K562 (cell line): ENCODE results near the gene SDC3. TPM values are rescaled to one million over a fixed set of nuclear protein-coding genes. Genes with fewer than 3 reads are reported as not detected.

Experiments
- ATAC-seq: fragments of 200-7000 bp; cut with Tn5 transposase; 3 replicates; pipeline ENCODE4 v1.9.1; 2020; ENCODE audit warnings: moderate library complexity
- BruUV-seq: library from RNA; stranded (reverse); fragments of 400-500 nt; replicated peaks from 2 replicates; lab custom pipeline; 2021; lab: Mats Ljungman, UMichigan
- CTCF ChIA-PET: fragments of 300-600 bp; formaldehyde crosslinking; extraction: SDS; loops from one replicate; lab custom pipeline; 2021; ENCODE audit warnings: low intra/inter-chr PET ratio; lab: Yijun Ruan, JAX
- POLR2A ChIA-PET: fragments of 300-600, 350-650 bp; sonication (Branson Sonifier 250); formaldehyde crosslinking; extraction: SDS; loops from one replicate; lab custom pipeline; 2021; ENCODE audit warnings: antibody characterized with exemption, inconsistent platforms; lab: Yijun Ruan, JAX
- DNase-seq, 4 experiments: peaks; one replicate each; pipeline versions ENCODE4 v3.0.0 to v3.0.0-alpha.2; 2011 to 2018; ENCODE audit warnings: low spot score in 3 of 4, mixed read lengths in 3 of 4; ENCODE audit errors: extremely low read depth in 1 of 4
- FAIRE-seq: peaks from 2 replicates; lab custom pipeline; 2011; peaks lifted over from hg19 to GRCh38; lab: Jason Lieb, UNC
- H2AFZ ChIP-seq: 2 replicates; pipeline ENCODE4 v1.6.0; 2011; ENCODE audit warnings: low read depth, low read length, control low read depth, inconsistent platforms
- H3K27ac ChIP-seq: fragments of 200-600 bp; 3 replicates; pipeline ENCODE4 v1.8.0; 2011; ENCODE audit warnings: low read depth, mild to moderate bottlenecking, control low read depth, inconsistent platforms, low read length, moderate library complexity, mixed read lengths; ENCODE audit errors: extremely low read depth
- H3K27me3 ChIP-seq, 2 experiments: fragments of 300-600 bp in 1 of 2; 2 replicates in 1 of 2; 3 replicates in 1 of 2; pipeline versions ENCODE4 v1.6.0 to v1.8.0; 2011; ENCODE audit warnings: inconsistent platforms in 2 of 2, low read length in 2 of 2, mild to moderate bottlenecking in 1 of 2, mixed read lengths in 1 of 2, moderate library complexity in 1 of 2; ENCODE audit not compliant: control insufficient read depth in 2 of 2, insufficient read depth in 2 of 2
- H3K36me3 ChIP-seq: fragments of 300-600 bp; 3 replicates; pipeline ENCODE4 v1.8.0; 2011; ENCODE audit warnings: mild to moderate bottlenecking, low read length, inconsistent platforms; ENCODE audit not compliant: control insufficient read depth, insufficient read depth
- H3K4me1 ChIP-seq, 2 experiments: fragments of 200-600 bp in 1 of 2; replicated peaks in 1 of 2; 2 replicates in 1 of 2; 3 replicates in 1 of 2; pipeline versions ENCODE4 v1.5.1 to v1.8.0; 2011; ENCODE audit warnings: inconsistent platforms in 2 of 2, low read length in 2 of 2, mild to moderate bottlenecking in 1 of 2, mixed read lengths in 1 of 2, moderate library complexity in 1 of 2; ENCODE audit not compliant: control insufficient read depth in 2 of 2, insufficient read depth in 2 of 2
- H3K4me2 ChIP-seq: 2 replicates; pipeline ENCODE4 v1.6.1; 2011; ENCODE audit warnings: low read length, control low read depth, inconsistent platforms, mixed read lengths; ENCODE audit not compliant: insufficient read depth
- H3K4me3 ChIP-seq: fragments of 200-600 bp; sonication (generic), shearing (Covaris generic); 2 replicates; pipeline ENCODE4 v1.5.1; 2016; ENCODE audit warnings: control low read depth, inconsistent platforms
- H3K79me2 ChIP-seq: fragments of 200-600 bp; 3 replicates; pipeline ENCODE4 v1.8.0; 2011; ENCODE audit warnings: low read length, inconsistent platforms; ENCODE audit not compliant: control insufficient read depth, insufficient read depth
- H3K9ac ChIP-seq, 2 experiments: 2 replicates each; pipeline versions ENCODE4 v1.6.0 to v1.6.1; 2011; ENCODE audit warnings: low read depth in 2 of 2, low read length in 2 of 2, control low read depth in 1 of 2, inconsistent platforms in 1 of 2, mild to moderate bottlenecking in 1 of 2, mixed read lengths in 1 of 2; ENCODE audit not compliant: insufficient read depth in 1 of 2
- H3K9me1 ChIP-seq: one replicate; pipeline ENCODE4 v1.6.0; 2011; ENCODE audit warnings: inconsistent platforms, mild to moderate bottlenecking, low read length, moderate library complexity; ENCODE audit not compliant: control insufficient read depth, insufficient read depth
- H3K9me3 ChIP-seq: replicated peaks from 2 replicates; pipeline ENCODE4 v1.5.1; 2011; ENCODE audit warnings: low read depth, low read length, inconsistent platforms; ENCODE audit not compliant: control insufficient read depth, insufficient read depth
- H4K20me1 ChIP-seq: replicated peaks from 2 replicates; pipeline ENCODE4 v1.6.1; 2011; ENCODE audit warnings: low read length, inconsistent platforms, mixed read lengths; ENCODE audit not compliant: control insufficient read depth, insufficient read depth
- ARID3B ChIP-seq: fragments of 250-450 bp; sonication (Bioruptor Pico); IDR thresholded peaks from 2 replicates; pipeline ENCODE4 v1.4.0; 2020; ENCODE audit warnings: borderline replicate concordance
- CEBPG ChIP-seq, 3 experiments: fragments of 200-800 bp in 1 of 3; sonication (Bioruptor generic) in 1 of 3; sonication (generic) in 1 of 3; formaldehyde crosslinking in 1 of 3; IDR thresholded peaks in 2 of 3; conservative IDR thresholded peaks in 1 of 3; 2 replicates each; pipeline versions ENCODE4 v1.6.1 to v1.8.0; 2016 to 2022; ENCODE audit warnings: missing compliant biosample characterization in 2 of 3, missing genetic modification characterization in 2 of 3, mild to moderate bottlenecking in 1 of 3, missing genetic modification reagents in 1 of 3
- EZH2 ChIP-seq: IDR thresholded peaks from 2 replicates; pipeline ENCODE4 v1.6.1; 2012; ENCODE audit warnings: low read depth, mild to moderate bottlenecking, inconsistent platforms, low read length, borderline replicate concordance
- GABPA ChIP-seq: fragments of 200-800 bp; sonication (Bioruptor generic); conservative IDR thresholded peaks from 2 replicates; pipeline ENCODE4 v1.6.1; 2016; ENCODE audit warnings: low read depth, missing genetic modification characterization, missing compliant biosample characterization
- NEUROD1 ChIP-seq: fragments of 150-350 bp; IDR thresholded peaks from 2 replicates; pipeline ENCODE4 v1.6.1; 2014; ENCODE audit warnings: borderline replicate concordance, low read length, low read depth; ENCODE audit not compliant: partially characterized antibody
- NRF1 ChIP-seq, 2 experiments: fragments of 450-650 bp; IDR thresholded peaks in 1 of 2; conservative IDR thresholded peaks in 1 of 2; 2 replicates each; pipeline ENCODE4 v1.6.1; 2014; ENCODE audit warnings: mild to moderate bottlenecking in 2 of 2
- SPI1 ChIP-seq: IDR thresholded peaks from 2 replicates; pipeline ENCODE4 v1.6.1; 2011; ENCODE audit warnings: low read depth, low read length, control low read depth, borderline replicate concordance
- TRIM24 ChIP-seq, 2 experiments: fragments of 450-650 bp; IDR thresholded peaks; 2 replicates each; pipeline ENCODE4 v1.6.1; 2016
- VEZF1 ChIP-seq: fragments of 200-800 bp; sonication (Bioruptor generic); IDR thresholded peaks from 2 replicates; pipeline ENCODE4 v1.6.1; 2017; ENCODE audit warnings: missing genetic modification characterization, missing compliant biosample characterization
- ZEB2 ChIP-seq: fragments of 450-650 bp; IDR thresholded peaks from 2 replicates; pipeline ENCODE4 v1.6.1; 2016
- ZFP36 ChIP-seq: fragments of 150-350 bp; IDR thresholded peaks from 2 replicates; pipeline ENCODE4 v1.6.1; 2018; ENCODE audit warnings: low read length, low read depth; ENCODE audit not compliant: partially characterized antibody
- ZNF175 ChIP-seq: fragments of 200-800 bp; sonication (Bioruptor generic); IDR thresholded peaks from 2 replicates; pipeline ENCODE4 v1.6.1; 2016; ENCODE audit warnings: low read depth, mild to moderate bottlenecking, missing genetic modification characterization, missing compliant biosample characterization
- ZNF589 ChIP-seq: fragments of 200-800 bp; sonication (Bioruptor generic); IDR thresholded peaks from 2 replicates; pipeline ENCODE4 v1.6.1; 2016; ENCODE audit warnings: low read depth, missing genetic modification characterization, missing compliant biosample characterization
- WGBS: fragments of 100-300 bp; shearing (Covaris generic); methylation state at CpG from one replicate; pipeline ENCODE4 v1.1.6; 2016; ENCODE audit warnings: low coverage, mixed read lengths; ENCODE audit not compliant: insufficient coverage; ENCODE audit errors: missing lambda C conversion rate; 5-methylcytosine and 5-hydroxymethylcytosine counted together
- in situ Hi-C: fragments of 300-500 bp; cut with MboI; formaldehyde crosslinking; loops from 4 replicates; pipeline ENCODE4 v1.15.0; 2018; ENCODE audit warnings: inconsistent platforms, mixed read lengths
- intact Hi-C: fragments of 100-400 bp; cut with micrococcal nuclease; formaldehyde crosslinking; loops from 2 replicates; pipeline ENCODE4 v1.14.2; 2022
- polyA plus RNA-seq, 8 experiments: library from polyadenylated mRNA; depleted of rRNA in 4 of 8; stranded (reverse) in 5 of 8; unstranded in 3 of 8; fragments of >200 nt; fragmentation: Nextera tagmentation in 2 of 8; fragmentation: Illumina TruSeq in 1 of 8; extraction: Ambion mirVana in 2 of 8; extraction: Trizol in 1 of 8; gene quantifications; 2 replicates each; pipeline versions ENCODE4 v1.2.1 to v1.2.3, GENCODE V29; 2011 to 2014; ENCODE audit warnings: inconsistent platforms in 1 of 8, missing spikeins in 1 of 8
- total RNA-seq, 7 experiments: library from RNA; depleted of rRNA in 6 of 7; stranded (reverse); fragments of >200 nt in 6 of 7; fragmentation: Illumina TruSeq in 2 of 7; extraction: Trizol in 2 of 7; gene quantifications; 2 replicates each; pipeline versions ENCODE4 v1.2.1 to v1.2.3, GENCODE V29; 2011 to 2021; ENCODE audit warnings: low replicate concordance in 1 of 7

SDC3 gene
- total and polyA plus RNA-seq, 9 of the 15 experiments (the other 6 are each of a cell fraction or from before 2014, with no cell fraction given): 0.38 to 44.1 (median 12.1) TPM

- ChIA-PET CTCF (no interaction called here), POLR2A (interaction anchor here (0.7 to 1.3 kb wide), 4 partner anchors 9 to 18 kb away, joined by 3 to 5 read pairs (median 4); no protein-coding TSS in a partner anchor)
- H3K27me3 ChIP-seq: no peaks in the 10 kb centered on the region
- no peak for FAIRE-seq
- H3K4me1 ChIP-seq: peaks cover 17 to 36% of the 10 kb centered on the region in 2 experiments
- no peak for ATAC-seq
- in situ Hi-C loops (no loop called here), intact Hi-C loops (no loop called here)
- no TSS peak for BruUV-seq
- H3K36me3 ChIP-seq: peaks cover 26% of the 10 kb centered on the region; the same call in 1 of the 3 replicates
- H2AFZ ChIP-seq: no peak overlapping the region
- 52% methylated on average over 10 of the region's 10 CpGs for WGBS
- 0 out of 2 replicates have a peak, but pooled peaks have one; percentile 28 for TF ChIP-seq GABPA
- TF ChIP-seq SPI1: 0 out of 2 replicates have a peak, but pooled peaks have one; percentile 1
- peak; percentile 83 for TF ChIP-seq CEBPG (CRISPR knock-in tag; IDR thresholded peaks at IDR 0.05)
- peak; percentile 70 to 90 for TF ChIP-seq CEBPG (tag; conservative IDR thresholded peaks at IDR 0.05 in 1 of 2, IDR thresholded peaks at IDR 0.05 in 1 of 2)
- peak; percentile 74 for TF ChIP-seq ZNF175 (CRISPR knock-in tag)
- no peak for TF ChIP-seq NRF1 (conservative IDR thresholded peaks at IDR 0.05 in 1 of 2, IDR thresholded peaks at IDR 0.05 in 1 of 2)
- no peak for TF ChIP-seq EZH2
- TF ChIP-seq ARID3B (CRISPR knock-in tag): no peak
- TF ChIP-seq VEZF1 (CRISPR knock-in tag): peak; percentile 36; the same call in 1 of the 2 replicates
- TF ChIP-seq ZFP36: peak; percentile 94
- TF ChIP-seq TRIM24 (IDR thresholded peaks at IDR 0.05): peak in 1 of 2 experiments; percentile 20; a peak in 1 of 4 replicates
- TF ChIP-seq ZNF589 (CRISPR knock-in tag): peak; percentile 69; the same call in 1 of the 2 replicates
- TF ChIP-seq NEUROD1: no peak
- no peak for TF ChIP-seq ZEB2
- H3K4me3 ChIP-seq: no peak overlapping the region
- H3K9me3 ChIP-seq: no peaks in the 10 kb centered on the region
- no peak overlapping the region for H3K4me2 ChIP-seq
- DNase-seq: no peak
- H3K9ac ChIP-seq: peak overlapping the region in 1 of 2 experiments; percentile 67; a peak in 1 of 4 replicates
- H3K9me1 ChIP-seq: peaks cover 2% of the 10 kb centered on the region
- H3K79me2 ChIP-seq: no peaks in the 10 kb centered on the region
- H3K27ac ChIP-seq: no peak overlapping the region
- peaks cover 22% of the 10 kb centered on the region; the same call in 1 of the 2 replicates for H4K20me1 ChIP-seq
Observed at GRCh38 chr1:30877205-30877912, 31.2 kb downstream of the SDC3 start.
